SH-SY5Y (cell line): ENCODE data around the gene MICAL3.

Experiments
- GATA2 ChIP-seq: IDR thresholded peaks from 2 replicates; pipeline ENCODE4 v1.6.1; 2011; ENCODE audit warnings: mild to moderate bottlenecking, low read depth, low read length
- GATA3 ChIP-seq: IDR thresholded peaks from 2 replicates; pipeline ENCODE4 v1.6.1; 2011; ENCODE audit warnings: low read depth, mild to moderate bottlenecking, low read length, moderate library complexity

DNA sequence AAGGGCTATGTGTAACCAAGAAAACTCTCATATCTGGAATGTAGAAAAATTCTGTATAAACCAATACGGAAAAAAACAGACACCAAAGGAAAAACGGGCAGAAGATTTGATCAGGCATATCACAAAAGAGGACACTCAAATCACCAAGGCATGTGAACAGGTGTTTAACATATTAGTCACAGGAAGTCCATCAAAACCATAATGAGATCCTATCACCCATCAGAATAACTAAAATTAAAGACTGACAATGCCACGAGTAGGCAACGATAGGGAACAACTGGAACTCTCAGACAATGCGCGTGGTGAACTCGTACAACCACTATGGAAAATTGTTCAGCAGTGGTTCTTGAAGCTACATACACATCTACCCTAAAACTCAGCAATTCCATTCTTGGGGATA, 94.5 kb downstream of the MICAL3 start:
- TF ChIP-seq GATA2 (no peak), GATA3 (no peak)
